MCF 10A (cell line): ENCODE measurements around the gene DHRS3. TPM values are rescaled to one million over a fixed set of nuclear protein-coding genes. Genes with fewer than 3 reads are reported as not detected.

ENCODE experiments used
- BruUV-seq: library from RNA; stranded (reverse); fragments of 400-500 nt; replicated peaks from 2 replicates; lab custom pipeline; 2021; lab: Mats Ljungman, UMichigan
- CTCF ChIA-PET: fragments of 300-600 bp; sonication (Branson Sonifier 250); formaldehyde crosslinking; extraction: SDS; loops from one replicate; lab custom pipeline; 2021; ENCODE audit warnings: antibody characterized with exemption, inconsistent platforms; lab: Yijun Ruan, JAX
- POLR2A ChIA-PET: fragments of 300-600, 350-650 bp; sonication (Branson Sonifier 250); formaldehyde crosslinking; extraction: SDS; loops from one replicate; lab custom pipeline; 2020; ENCODE audit warnings: antibody characterized with exemption, inconsistent platforms; lab: Yijun Ruan, JAX
- DNase-seq: peaks from one replicate; pipeline ENCODE4 v3.0.0-alpha.2; 2018; ENCODE audit not compliant: unreplicated experiment
- H3K27ac Mint-ChIP-seq: one replicate; pipeline ENCODE4 v1.8.0; 2022; ENCODE audit warnings: mild to moderate bottlenecking, low read depth, mixed read lengths; ENCODE audit not compliant: unreplicated experiment
- H3K27me3 Mint-ChIP-seq: one replicate; pipeline ENCODE4 v1.8.0; 2022; ENCODE audit warnings: mixed read lengths; ENCODE audit not compliant: insufficient read depth, unreplicated experiment
- H3K36me3 Mint-ChIP-seq: one replicate; pipeline ENCODE4 v1.8.0; 2022; ENCODE audit warnings: mild to moderate bottlenecking, moderate library complexity, mixed read lengths; ENCODE audit not compliant: insufficient read depth, unreplicated experiment
- H3K4me1 Mint-ChIP-seq: one replicate; pipeline ENCODE4 v1.8.0; 2022; ENCODE audit warnings: mixed read lengths; ENCODE audit not compliant: insufficient read depth, unreplicated experiment
- H3K4me3 Mint-ChIP-seq: one replicate; pipeline ENCODE4 v1.8.0; 2022; ENCODE audit warnings: mild to moderate bottlenecking, moderate library complexity, mixed read lengths; ENCODE audit not compliant: unreplicated experiment
- H3K9me3 Mint-ChIP-seq: one replicate; pipeline ENCODE4 v1.8.0; 2022; ENCODE audit warnings: mixed read lengths; ENCODE audit not compliant: unreplicated experiment
- intact Hi-C: fragments of 100-400 bp; cut with micrococcal nuclease; formaldehyde crosslinking; loops from 2 replicates; pipeline ENCODE4 v1.14.1; 2022
- total RNA-seq: library from RNA; stranded (reverse); gene quantifications from 2 replicates; pipeline ENCODE4 v1.2.3, GENCODE V29; 2022
- TF ChIP-seq, protein P1 (sequence below): fragments of 200-600 bp; IDR thresholded peaks from one replicate; pipeline ENCODE4 v1.8.0; 2022; ENCODE audit warnings: antibody characterized with exemption, mild to moderate bottlenecking; ENCODE audit not compliant: unreplicated experiment

The DHRS3 gene
- total RNA-seq, 1 experiment from 2014 or later, result 1.4 TPM

DNA sequence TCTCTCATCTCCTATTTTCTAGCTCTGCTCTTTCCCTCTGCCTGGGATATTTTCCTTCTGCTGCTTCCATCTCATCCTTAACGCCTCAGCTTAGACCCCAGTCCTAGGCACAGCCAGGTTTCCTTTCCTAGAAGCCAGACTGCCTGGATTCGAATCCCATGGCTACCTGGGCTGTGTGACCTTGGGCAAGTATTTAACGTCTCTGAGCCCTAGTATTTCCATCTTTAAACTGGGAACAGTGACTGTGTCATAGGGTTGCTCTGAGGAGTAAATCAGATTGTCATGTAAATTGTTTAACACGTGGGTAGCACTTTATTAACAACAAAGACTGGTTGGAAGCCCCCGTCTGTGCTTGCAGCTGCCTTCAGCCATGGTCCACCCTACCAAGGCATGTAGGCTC lies 18.4 kb downstream of the DHRS3 start:
- no TSS peak for BruUV-seq
- Mint-ChIP-seq H3K27me3 (peaks cover 17% of the 10 kb centered on the region), H3K4me3 (no peak overlapping the region), H3K27ac (no peak overlapping the region), H3K4me1 (peaks cover 9% of the 10 kb centered on the region), H3K9me3 (no peaks in the 10 kb centered on the region), H3K36me3 (no peaks in the 10 kb centered on the region)
- ChIA-PET CTCF (no interaction called here), POLR2A (no interaction called here)
- intact Hi-C loops, result no loop called here
- no peak for DNase-seq
- TF ChIP-seq, protein P1, sequence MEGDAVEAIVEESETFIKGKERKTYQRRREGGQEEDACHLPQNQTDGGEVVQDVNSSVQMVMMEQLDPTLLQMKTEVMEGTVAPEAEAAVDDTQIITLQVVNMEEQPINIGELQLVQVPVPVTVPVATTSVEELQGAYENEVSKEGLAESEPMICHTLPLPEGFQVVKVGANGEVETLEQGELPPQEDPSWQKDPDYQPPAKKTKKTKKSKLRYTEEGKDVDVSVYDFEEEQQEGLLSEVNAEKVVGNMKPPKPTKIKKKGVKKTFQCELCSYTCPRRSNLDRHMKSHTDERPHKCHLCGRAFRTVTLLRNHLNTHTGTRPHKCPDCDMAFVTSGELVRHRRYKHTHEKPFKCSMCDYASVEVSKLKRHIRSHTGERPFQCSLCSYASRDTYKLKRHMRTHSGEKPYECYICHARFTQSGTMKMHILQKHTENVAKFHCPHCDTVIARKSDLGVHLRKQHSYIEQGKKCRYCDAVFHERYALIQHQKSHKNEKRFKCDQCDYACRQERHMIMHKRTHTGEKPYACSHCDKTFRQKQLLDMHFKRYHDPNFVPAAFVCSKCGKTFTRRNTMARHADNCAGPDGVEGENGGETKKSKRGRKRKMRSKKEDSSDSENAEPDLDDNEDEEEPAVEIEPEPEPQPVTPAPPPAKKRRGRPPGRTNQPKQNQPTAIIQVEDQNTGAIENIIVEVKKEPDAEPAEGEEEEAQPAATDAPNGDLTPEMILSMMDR, result no peak

- Mint-ChIP-seq H3K4me3 (no peak overlapping the region), H3K9me3 (no peaks in the 10 kb centered on the region), H3K4me1 (peaks cover 2% of the 10 kb centered on the region), H3K27me3 (peaks cover 23% of the 10 kb centered on the region), H3K27ac (no peak overlapping the region), H3K36me3 (no peaks in the 10 kb centered on the region)
- POLR2A ChIA-PET, result no interaction called here
- TF ChIP-seq, protein P1, result no peak
- CTCF ChIA-PET, result no interaction called here
- intact Hi-C loops, result no loop called here
- DNase-seq, result no peak
- no TSS peak for BruUV-seq
Observed at GRCh38 chr1:12598974-12599373, 19.0 kb downstream of the DHRS3 start.

- TF ChIP-seq, protein P1, result no peak
- Mint-ChIP-seq H3K9me3 (no peaks in the 10 kb centered on the region), H3K4me1 (peaks cover 6% of the 10 kb centered on the region), H3K27me3 (peaks cover 26% of the 10 kb centered on the region), H3K27ac (no peak overlapping the region), H3K4me3 (no peak overlapping the region), H3K36me3 (no peaks in the 10 kb centered on the region)
- CTCF ChIA-PET, result no interaction called here
- DNase-seq, result no peak
- BruUV-seq, result no TSS peak
- intact Hi-C loops, result no loop called here
- POLR2A ChIA-PET, result no interaction called here
Observed at GRCh38 chr1:12597792-12598191, 20.2 kb downstream of the DHRS3 start.

DNA sequence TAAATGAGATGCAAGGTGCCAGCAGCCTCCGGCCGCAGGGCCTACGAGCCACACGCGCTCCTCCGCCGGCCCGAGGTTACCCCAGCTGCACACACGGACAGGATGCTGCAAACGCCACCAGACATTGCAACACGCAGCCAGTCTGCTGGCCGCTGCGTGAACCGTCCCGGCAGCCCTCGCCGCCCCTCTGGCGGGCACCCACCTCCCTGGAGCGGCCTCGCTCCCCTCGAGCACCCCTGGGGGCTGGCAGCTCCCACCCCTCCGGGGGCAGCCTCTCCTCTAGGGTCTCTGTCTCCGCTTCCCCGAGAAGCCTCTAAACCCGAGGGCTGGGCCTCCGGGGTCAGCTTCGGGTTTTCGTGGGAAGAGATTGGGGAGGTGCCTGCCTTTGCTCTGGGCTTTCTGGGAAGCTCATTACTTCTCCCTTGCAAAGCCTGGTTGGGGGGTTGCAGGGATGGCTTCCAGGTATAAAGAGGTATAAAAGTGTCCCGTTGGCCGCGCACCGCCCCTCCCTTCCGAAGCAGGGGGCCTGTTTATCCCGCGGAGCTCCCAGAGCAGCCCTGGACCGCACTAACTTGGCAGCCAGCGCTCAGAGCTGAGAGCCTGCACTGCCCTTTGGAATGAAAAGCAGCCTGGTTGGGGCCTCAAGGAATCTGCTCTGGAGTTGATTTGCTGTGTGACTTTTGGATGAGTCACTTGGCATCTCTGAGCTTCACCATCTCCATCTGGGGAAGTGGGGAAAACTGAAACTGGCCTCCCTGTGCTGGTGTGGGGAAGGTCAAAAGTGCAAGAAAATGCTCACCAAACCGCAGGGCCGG lies 21.8 kb downstream of the DHRS3 start:
- BruUV-seq, result no TSS peak
- no peaks in the 10 kb centered on the region for H3K36me3 Mint-ChIP-seq
- intact Hi-C loops, result no loop called here
- H3K4me1 Mint-ChIP-seq, result peaks cover 6% of the 10 kb centered on the region
- H3K27ac Mint-ChIP-seq, result no peak overlapping the region
- no peak overlapping the region for H3K4me3 Mint-ChIP-seq
- CTCF ChIA-PET, result interaction anchor here (0.6 to 1.4 kb wide), 2 partner anchors 21 to 365 kb away, joined by 3 read pairs; no protein-coding TSS in a partner anchor
- POLR2A ChIA-PET, result interaction anchor here (0.6 to 1.6 kb wide), 8 partner anchors 20 to 210 kb away, joined by 3 to 8 read pairs (median 4); partner anchors contain the start of gene DHRS3
- DNase-seq, result peak; percentile 93
- H3K27me3 Mint-ChIP-seq, result peaks cover 26% of the 10 kb centered on the region
- H3K9me3 Mint-ChIP-seq, result no peaks in the 10 kb centered on the region
- TF ChIP-seq, protein P1, result no peak
